ENCODE measurements around the gene AKT1. TPM values are rescaled to one million over a fixed set of nuclear protein-coding genes. Genes with fewer than 3 reads are reported as not detected.

AKT1 gene
- total and polyA plus RNA-seq, 2 of the 13 experiments (the other 11 are each of a cell fraction or from before 2014, with no cell fraction given), result 96.2 to 116 TPM

DNA sequence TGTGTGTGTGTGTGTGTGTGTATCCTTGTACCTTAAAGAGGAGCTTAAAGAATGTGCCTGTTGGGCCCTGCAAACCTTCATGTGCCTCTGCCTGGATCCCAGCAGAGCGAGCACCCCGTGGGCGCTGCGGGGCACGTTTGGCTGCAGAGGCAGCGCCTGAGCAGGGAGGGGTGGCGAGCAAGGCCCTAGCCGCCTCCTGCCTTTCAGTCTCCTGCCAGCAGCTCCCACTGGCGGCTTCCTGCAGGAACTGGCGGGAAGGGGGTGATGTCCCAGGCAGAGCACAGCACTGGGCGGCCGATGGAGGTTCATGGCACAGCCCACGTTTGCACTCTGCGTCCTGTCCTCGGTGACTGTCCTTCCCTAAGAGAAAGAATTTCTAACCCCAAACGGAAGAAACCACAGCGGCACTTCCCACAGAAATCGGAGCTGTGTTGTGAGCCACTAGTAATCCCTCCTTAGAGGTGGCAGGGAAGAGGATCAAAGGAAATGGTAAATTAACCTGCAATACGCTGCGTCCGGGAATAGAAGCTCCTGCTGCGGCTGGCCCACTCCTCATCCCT, 25.2 kb upstream of the AKT1 start (continued):
- TF ChIP-seq, protein P1, sequence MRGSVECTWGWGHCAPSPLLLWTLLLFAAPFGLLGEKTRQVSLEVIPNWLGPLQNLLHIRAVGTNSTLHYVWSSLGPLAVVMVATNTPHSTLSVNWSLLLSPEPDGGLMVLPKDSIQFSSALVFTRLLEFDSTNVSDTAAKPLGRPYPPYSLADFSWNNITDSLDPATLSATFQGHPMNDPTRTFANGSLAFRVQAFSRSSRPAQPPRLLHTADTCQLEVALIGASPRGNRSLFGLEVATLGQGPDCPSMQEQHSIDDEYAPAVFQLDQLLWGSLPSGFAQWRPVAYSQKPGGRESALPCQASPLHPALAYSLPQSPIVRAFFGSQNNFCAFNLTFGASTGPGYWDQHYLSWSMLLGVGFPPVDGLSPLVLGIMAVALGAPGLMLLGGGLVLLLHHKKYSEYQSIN (CRISPR knock-in tag; IDR thresholded peaks at IDR 0.05; ENCODE audit: borderline replicate concordance), result no peak
- no peak for TF ChIP-seq SRSF4 (IDR thresholded peaks at IDR 0.05; ENCODE audit: low read depth, low read length, poor library complexity, severe bottlenecking)
- TF ChIP-seq NR2F1 (CRISPR knock-in tag; IDR thresholded peaks at IDR 0.05), result no peak
- no peak for TF ChIP-seq SETDB1 (CRISPR knock-in tag; IDR thresholded peaks at IDR 0.05; ENCODE audit: borderline replicate concordance)
- peak; percentile 33 for TF ChIP-seq RBM39 (IDR thresholded peaks at IDR 0.05; ENCODE audit: low read depth, low read length, poor library complexity, severe bottlenecking)
- no peak for TF ChIP-seq DR1 (CRISPR knock-in tag; IDR thresholded peaks at IDR 0.05)
- no peak for TF ChIP-seq NFRKB (IDR thresholded peaks at IDR 0.05)
- TF ChIP-seq ZNF558 (CRISPR knock-in tag; IDR thresholded peaks at IDR 0.05; ENCODE audit: borderline replicate concordance), result no peak
- TF ChIP-seq ZNF335 (CRISPR knock-in tag; IDR thresholded peaks at IDR 0.05), result no peak
- TF ChIP-seq, protein P2, sequence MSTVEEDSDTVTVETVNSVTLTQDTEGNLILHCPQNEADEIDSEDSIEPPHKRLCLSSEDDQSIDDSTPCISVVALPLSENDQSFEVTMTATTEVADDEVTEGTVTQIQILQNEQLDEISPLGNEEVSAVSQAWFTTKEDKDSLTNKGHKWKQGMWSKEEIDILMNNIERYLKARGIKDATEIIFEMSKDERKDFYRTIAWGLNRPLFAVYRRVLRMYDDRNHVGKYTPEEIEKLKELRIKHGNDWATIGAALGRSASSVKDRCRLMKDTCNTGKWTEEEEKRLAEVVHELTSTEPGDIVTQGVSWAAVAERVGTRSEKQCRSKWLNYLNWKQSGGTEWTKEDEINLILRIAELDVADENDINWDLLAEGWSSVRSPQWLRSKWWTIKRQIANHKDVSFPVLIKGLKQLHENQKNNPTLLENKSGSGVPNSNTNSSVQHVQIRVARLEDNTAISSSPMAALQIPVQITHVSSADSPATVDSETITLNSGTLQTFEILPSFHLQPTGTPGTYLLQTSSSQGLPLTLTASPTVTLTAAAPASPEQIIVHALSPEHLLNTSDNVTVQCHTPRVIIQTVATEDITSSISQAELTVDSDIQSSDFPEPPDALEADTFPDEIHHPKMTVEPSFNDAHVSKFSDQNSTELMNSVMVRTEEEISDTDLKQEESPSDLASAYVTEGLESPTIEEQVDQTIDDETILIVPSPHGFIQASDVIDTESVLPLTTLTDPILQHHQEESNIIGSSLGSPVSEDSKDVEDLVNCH (CRISPR knock-in tag; IDR thresholded peaks at IDR 0.05), result no peak
- TF ChIP-seq, protein P3, sequence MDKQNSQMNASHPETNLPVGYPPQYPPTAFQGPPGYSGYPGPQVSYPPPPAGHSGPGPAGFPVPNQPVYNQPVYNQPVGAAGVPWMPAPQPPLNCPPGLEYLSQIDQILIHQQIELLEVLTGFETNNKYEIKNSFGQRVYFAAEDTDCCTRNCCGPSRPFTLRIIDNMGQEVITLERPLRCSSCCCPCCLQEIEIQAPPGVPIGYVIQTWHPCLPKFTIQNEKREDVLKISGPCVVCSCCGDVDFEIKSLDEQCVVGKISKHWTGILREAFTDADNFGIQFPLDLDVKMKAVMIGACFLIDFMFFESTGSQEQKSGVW (CRISPR knock-in tag; IDR thresholded peaks at IDR 0.05; ENCODE audit: borderline replicate concordance), result no peak
- 0 out of 2 replicates have a peak, but pooled peaks have one; percentile 11 for TF ChIP-seq NRL (CRISPR knock-in tag; IDR thresholded peaks at IDR 0.05; ENCODE audit: borderline replicate concordance)
- TF ChIP-seq ZBTB42 (CRISPR knock-in tag; IDR thresholded peaks at IDR 0.05), result no peak
- TF ChIP-seq ZNF850 (CRISPR knock-in tag; conservative IDR thresholded peaks at IDR 0.05), result no peak
- no peak for TF ChIP-seq ZNF44 (CRISPR knock-in tag; IDR thresholded peaks at IDR 0.05)
